ENCODE data around the gene SCT. TPM values are rescaled to one million over a fixed set of nuclear protein-coding genes. Genes with fewer than 3 reads are reported as not detected.

Gene SCT
- total RNA-seq, 1 donor from 2014 or later = not detected

DNA sequence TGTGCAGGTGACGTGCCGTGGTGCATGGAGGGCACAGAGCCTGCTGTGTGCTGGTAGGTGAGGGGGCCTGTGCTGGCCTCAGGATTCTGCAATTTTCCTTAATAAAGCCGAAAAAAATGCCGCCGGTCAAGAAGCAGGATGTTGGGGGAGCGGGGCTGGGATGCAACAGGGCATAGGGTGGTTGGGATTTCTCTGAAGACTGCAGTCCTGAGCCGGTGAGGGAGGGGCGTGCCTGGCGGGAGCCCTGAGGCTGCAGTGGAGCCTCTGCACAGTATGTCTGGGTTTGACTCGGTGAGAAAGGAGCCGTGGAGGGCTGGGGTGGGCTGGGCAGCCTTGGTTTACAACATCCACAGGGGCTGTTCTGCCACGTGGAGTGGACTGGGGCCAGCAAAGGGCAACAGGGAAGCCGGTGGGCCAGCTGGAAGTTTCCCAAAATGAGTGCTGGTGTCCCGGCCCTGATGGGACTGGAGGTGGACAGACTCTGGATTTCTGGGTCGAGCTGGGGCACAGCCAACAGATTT is 3.6 kb downstream of the SCT start:
- POLR2A ChIA-PET = no interaction called here
- CTCF ChIA-PET = no interaction called here
- TF ChIP-seq, protein P1, sequence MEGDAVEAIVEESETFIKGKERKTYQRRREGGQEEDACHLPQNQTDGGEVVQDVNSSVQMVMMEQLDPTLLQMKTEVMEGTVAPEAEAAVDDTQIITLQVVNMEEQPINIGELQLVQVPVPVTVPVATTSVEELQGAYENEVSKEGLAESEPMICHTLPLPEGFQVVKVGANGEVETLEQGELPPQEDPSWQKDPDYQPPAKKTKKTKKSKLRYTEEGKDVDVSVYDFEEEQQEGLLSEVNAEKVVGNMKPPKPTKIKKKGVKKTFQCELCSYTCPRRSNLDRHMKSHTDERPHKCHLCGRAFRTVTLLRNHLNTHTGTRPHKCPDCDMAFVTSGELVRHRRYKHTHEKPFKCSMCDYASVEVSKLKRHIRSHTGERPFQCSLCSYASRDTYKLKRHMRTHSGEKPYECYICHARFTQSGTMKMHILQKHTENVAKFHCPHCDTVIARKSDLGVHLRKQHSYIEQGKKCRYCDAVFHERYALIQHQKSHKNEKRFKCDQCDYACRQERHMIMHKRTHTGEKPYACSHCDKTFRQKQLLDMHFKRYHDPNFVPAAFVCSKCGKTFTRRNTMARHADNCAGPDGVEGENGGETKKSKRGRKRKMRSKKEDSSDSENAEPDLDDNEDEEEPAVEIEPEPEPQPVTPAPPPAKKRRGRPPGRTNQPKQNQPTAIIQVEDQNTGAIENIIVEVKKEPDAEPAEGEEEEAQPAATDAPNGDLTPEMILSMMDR (IDR thresholded peaks at IDR 0.05) = no peak
- no peak overlapping the region for H3K27ac Mint-ChIP-seq
- peaks cover 3% of the 10 kb centered on the region for H3K4me1 Mint-ChIP-seq
- no peaks in the 10 kb centered on the region for H3K9me3 Mint-ChIP-seq
- intact Hi-C loops (cut with micrococcal nuclease) = no loop called here
- peaks cover 13% of the 10 kb centered on the region for H3K27me3 Mint-ChIP-seq
- ATAC-seq (ENCODE audit: low read depth) (no peak), DNase-seq (no peak)
- no peaks in the 10 kb centered on the region for H3K36me3 Mint-ChIP-seq (ENCODE audit: low read depth)
- no peak overlapping the region for H3K4me3 Mint-ChIP-seq

DNA sequence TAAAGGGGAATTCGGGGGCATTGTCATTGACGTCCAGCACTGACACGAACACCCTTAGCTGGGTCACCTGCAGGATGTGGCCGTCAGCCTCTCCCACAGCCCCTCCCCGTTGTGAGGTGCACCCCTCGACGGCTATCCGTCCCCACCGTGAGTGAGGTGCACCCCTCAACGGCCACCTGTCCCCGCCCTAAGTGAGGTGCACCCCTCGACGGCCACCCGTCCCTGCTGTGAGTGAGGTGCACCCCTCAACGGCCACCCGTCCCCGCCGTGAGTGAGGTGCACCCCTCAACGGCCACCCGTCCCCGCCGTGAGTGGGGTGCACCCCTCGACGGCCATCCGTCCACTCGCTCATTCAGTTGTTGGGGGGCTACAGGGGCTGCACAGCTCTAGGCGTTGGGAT is 5.1 kb downstream of the SCT start:
- POLR2A ChIA-PET = no interaction called here
- intact Hi-C loops (cut with micrococcal nuclease) = no loop called here
- Mint-ChIP-seq H3K36me3 (ENCODE audit: low read depth) (no peaks in the 10 kb centered on the region), H3K27ac (no peak overlapping the region), H3K9me3 (no peaks in the 10 kb centered on the region), H3K4me3 (no peak overlapping the region), H3K4me1 (peaks cover 3% of the 10 kb centered on the region), H3K27me3 (peaks cover 5% of the 10 kb centered on the region)
- DNase-seq = no peak
- TF ChIP-seq, protein P1 (IDR thresholded peaks at IDR 0.05) = no peak
- CTCF ChIA-PET = no interaction called here
- no peak for ATAC-seq (ENCODE audit: low read depth)

DNA sequence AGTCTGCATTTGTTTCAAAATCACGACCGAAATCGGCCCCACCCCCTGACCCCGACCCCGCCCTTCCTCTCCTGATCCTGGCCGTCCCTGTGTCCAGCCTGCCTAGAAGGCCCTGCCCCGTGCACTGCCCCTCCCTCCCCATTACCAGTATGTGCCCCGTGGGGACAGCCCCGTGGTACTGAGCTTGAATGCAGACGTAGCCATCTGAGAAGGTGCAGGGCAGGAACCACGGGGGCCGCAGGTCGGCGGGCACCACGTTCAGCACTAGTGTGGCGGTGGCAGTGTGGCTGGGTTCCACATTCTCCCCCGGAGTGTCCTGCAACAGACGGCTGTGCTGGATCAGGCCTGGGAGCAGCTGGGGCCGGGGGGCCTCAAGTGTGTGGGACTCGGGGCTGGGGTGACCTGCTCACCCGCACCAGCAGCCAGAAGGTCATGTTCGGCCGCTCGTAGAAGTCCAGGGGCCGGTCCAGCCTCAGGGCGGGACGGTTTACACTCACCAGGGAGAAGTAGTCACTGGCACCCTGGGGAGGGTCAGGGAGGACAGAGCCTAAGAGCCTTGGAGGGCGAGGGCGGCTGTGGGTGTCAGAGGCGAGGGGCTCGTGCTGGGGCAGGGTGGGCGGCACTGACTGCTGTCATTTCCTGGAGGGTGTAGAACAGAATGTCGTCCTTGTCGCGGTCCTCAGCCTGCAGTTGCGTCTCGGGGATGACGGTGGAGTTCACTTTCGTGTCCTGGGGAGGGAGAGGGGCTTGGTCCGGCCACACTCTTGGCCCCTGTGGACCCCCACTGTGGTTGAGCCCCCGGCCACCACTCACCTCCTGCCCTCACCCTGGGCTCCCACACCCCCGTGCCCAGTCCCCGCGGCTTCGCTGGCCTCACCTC is 5.8 kb downstream of the SCT start:
- POLR2A ChIA-PET = interaction anchor here (0.7 kb wide), 1 partner anchor 125 kb away, joined by 5 read pairs; no protein-coding TSS in a partner anchor
- H3K27me3 Mint-ChIP-seq = peaks cover 5% of the 10 kb centered on the region
- TF ChIP-seq, protein P1 (IDR thresholded peaks at IDR 0.05) = no peak
- no peaks in the 10 kb centered on the region for H3K36me3 Mint-ChIP-seq (ENCODE audit: low read depth)
- no peak overlapping the region for H3K4me3 Mint-ChIP-seq
- ATAC-seq (ENCODE audit: low read depth) (no peak), DNase-seq (no peak)
- CTCF ChIA-PET = no interaction called here
- peaks cover 10% of the 10 kb centered on the region for H3K4me1 Mint-ChIP-seq
- intact Hi-C loops (cut with micrococcal nuclease) = no loop called here
- H3K9me3 Mint-ChIP-seq = no peaks in the 10 kb centered on the region
- H3K27ac Mint-ChIP-seq = no peak overlapping the region

DNA sequence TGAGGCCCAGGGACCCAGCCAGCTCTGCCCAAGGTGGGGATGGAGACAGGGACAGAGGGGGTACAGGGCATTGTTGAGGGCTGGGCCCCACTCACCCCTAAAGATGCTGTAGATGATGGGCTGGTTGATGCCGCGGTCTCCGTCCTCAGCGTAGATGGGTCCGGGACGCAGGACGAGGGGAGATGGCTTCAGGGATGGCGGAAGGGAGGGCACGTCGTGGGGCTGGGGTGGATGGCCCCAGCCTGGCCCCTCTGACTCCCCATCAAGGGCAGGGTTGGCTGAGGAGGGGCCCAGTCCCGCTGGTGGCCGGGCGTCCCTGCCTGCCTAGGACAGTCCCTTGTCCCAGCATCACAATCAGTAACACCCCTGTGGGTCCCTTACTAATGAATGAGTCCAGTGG is 6.8 kb downstream of the SCT start:
- ATAC-seq (ENCODE audit: low read depth) (no peak), DNase-seq (no peak)
- Mint-ChIP-seq H3K4me1 (peaks cover 17% of the 10 kb centered on the region), H3K36me3 (ENCODE audit: low read depth) (no peaks in the 10 kb centered on the region), H3K27me3 (peaks cover 4% of the 10 kb centered on the region), H3K4me3 (no peak overlapping the region), H3K9me3 (no peaks in the 10 kb centered on the region), H3K27ac (no peak overlapping the region)
- ChIA-PET POLR2A (no interaction called here), CTCF (no interaction called here)
- TF ChIP-seq, protein P1 (IDR thresholded peaks at IDR 0.05) = no peak
- intact Hi-C loops (cut with micrococcal nuclease) = no loop called here

DNA sequence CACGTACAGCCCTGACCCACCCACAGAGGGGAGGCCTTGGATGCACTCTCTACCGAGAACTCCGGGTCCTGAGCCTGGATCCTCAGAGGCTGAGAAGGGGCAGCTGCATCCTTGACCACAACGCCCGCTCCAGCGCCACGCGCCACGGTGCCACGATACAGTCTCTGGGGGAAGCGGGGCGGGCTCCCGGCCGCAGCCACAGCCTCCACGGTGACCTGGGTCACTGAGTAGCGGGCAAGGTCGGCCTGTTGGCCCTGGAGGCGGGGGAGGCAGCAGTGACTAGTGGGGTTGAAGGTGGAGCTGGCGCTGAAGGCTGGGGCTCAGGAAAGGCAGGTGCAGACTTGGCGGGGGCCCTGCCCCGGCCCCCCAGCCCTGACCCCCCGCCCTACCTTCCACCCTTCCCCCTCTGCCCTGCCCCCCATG is 7.3 kb downstream of the SCT start:
- Mint-ChIP-seq H3K27ac (no peak overlapping the region), H3K4me3 (no peak overlapping the region), H3K4me1 (peaks cover 17% of the 10 kb centered on the region), H3K27me3 (peaks cover 3% of the 10 kb centered on the region), H3K36me3 (ENCODE audit: low read depth) (no peaks in the 10 kb centered on the region), H3K9me3 (no peaks in the 10 kb centered on the region)
- DNase-seq (no peak), ATAC-seq (ENCODE audit: low read depth) (no peak)
- TF ChIP-seq, protein P1 (IDR thresholded peaks at IDR 0.05) = no peak
- ChIA-PET POLR2A (no interaction called here), CTCF (no interaction called here)
- intact Hi-C loops (cut with micrococcal nuclease) = loop anchor here (5.0 to 10.0 kb wide), 2 partner anchors 108 to 1235 kb away; partner anchors contain the start of gene LSP1
